Measurements from ENCODE around the gene DNAJB6.

DNAJB6 gene

DNA sequence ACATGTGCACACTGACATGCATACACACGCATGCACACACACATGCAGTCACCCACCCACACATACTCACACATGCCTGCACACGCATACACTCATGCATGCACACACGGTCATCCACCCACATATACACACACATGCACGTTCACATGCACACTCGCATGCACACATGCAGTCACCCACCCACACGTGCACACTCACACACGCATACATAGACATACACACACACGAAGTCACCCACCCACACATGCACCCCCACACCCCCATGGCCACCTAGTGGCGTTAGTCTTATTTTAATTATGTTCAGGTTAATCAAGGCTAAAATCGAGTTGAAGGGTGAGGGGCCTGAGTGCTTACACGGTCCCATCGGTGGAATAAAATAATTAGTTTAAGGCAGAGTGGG, 96.8 kb downstream of the DNAJB6 start:
- Histone ChIP-seq H2AFZ (ENCODE audit: low read depth, low read length) (no peak overlapping the region), H3K79me2 (ENCODE audit: insufficient read depth, low read length) (no peaks in the 10 kb centered on the region), H3K9me3 (ENCODE audit: insufficient read depth, low read length, severe bottlenecking) (no peaks in the 10 kb centered on the region), H3K4me2 (ENCODE audit: insufficient read depth, low read length) (peak overlapping the region; percentile 71), H3K36me3 (ENCODE audit: insufficient read depth, low read length) (no peaks in the 10 kb centered on the region), H3K27me3 (ENCODE audit: insufficient read depth, low read length, poor library complexity) (no peaks in the 10 kb centered on the region), H4K20me1 (ENCODE audit: insufficient read depth, low read length) (no peaks in the 10 kb centered on the region), H3K27ac (ENCODE audit: low read length) (no peak overlapping the region), H3K4me3 (ENCODE audit: low read depth in 1 of 2, low read length in 2 of 2) (peak overlapping the region in 1 of 2 experiments; percentile 48; a peak in 1 of 4 replicates), H3K4me1 (ENCODE audit: insufficient read depth, low read length) (peaks cover 15% of the 10 kb centered on the region), H3K9ac (ENCODE audit: low read depth, low read length) (no peak overlapping the region)
- DNase-seq, result no peak
- no peak for ATAC-seq (ENCODE audit: insufficient read depth, low read depth)
- TF ChIP-seq, protein P1, sequence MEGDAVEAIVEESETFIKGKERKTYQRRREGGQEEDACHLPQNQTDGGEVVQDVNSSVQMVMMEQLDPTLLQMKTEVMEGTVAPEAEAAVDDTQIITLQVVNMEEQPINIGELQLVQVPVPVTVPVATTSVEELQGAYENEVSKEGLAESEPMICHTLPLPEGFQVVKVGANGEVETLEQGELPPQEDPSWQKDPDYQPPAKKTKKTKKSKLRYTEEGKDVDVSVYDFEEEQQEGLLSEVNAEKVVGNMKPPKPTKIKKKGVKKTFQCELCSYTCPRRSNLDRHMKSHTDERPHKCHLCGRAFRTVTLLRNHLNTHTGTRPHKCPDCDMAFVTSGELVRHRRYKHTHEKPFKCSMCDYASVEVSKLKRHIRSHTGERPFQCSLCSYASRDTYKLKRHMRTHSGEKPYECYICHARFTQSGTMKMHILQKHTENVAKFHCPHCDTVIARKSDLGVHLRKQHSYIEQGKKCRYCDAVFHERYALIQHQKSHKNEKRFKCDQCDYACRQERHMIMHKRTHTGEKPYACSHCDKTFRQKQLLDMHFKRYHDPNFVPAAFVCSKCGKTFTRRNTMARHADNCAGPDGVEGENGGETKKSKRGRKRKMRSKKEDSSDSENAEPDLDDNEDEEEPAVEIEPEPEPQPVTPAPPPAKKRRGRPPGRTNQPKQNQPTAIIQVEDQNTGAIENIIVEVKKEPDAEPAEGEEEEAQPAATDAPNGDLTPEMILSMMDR (IDR thresholded peaks at IDR 0.05; ENCODE audit: borderline replicate concordance, extremely low read depth, low read length, poor library complexity, severe bottlenecking), result no peak
- TF ChIP-seq EZH2 (IDR thresholded peaks at IDR 0.05; ENCODE audit: borderline replicate concordance, low read depth, low read length, severe bottlenecking), result no peak

DNA sequence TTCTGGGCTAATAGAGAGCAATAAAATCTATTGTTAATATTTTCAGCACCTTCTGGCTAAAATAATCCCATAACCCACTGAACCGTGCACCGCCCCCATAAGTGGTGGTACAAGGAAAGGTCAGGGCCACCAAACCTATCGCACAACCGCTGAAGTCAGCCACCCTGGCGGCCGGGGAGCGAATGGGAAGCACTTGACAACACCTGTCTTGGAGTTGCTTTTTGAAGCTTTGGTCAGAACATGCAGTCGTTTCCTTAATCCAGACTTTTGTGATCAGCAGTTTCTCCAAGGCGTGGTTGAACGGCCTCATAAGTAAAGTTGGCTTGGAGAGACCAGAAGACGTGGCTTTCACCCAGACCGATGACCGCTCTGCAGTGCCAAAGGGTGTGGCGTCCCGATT, 97.4 kb downstream of the DNAJB6 start:
- no peak for TF ChIP-seq EZH2 (IDR thresholded peaks at IDR 0.05; ENCODE audit: borderline replicate concordance, low read depth, low read length, severe bottlenecking)
- TF ChIP-seq, protein P1 (IDR thresholded peaks at IDR 0.05; ENCODE audit: borderline replicate concordance, extremely low read depth, low read length, poor library complexity, severe bottlenecking), result no peak
- Histone ChIP-seq H3K36me3 (ENCODE audit: insufficient read depth, low read length) (no peaks in the 10 kb centered on the region), H2AFZ (ENCODE audit: low read depth, low read length) (no peak overlapping the region), H3K4me1 (ENCODE audit: insufficient read depth, low read length) (peaks cover 15% of the 10 kb centered on the region), H3K27ac (ENCODE audit: low read length) (no peak overlapping the region), H4K20me1 (ENCODE audit: insufficient read depth, low read length) (no peaks in the 10 kb centered on the region), H3K4me3 (ENCODE audit: low read depth in 1 of 2, low read length in 2 of 2) (no peak overlapping the region), H3K4me2 (ENCODE audit: insufficient read depth, low read length) (no peak overlapping the region), H3K9ac (ENCODE audit: low read depth, low read length) (no peak overlapping the region), H3K27me3 (ENCODE audit: insufficient read depth, low read length, poor library complexity) (no peaks in the 10 kb centered on the region), H3K9me3 (ENCODE audit: insufficient read depth, low read length, severe bottlenecking) (no peaks in the 10 kb centered on the region), H3K79me2 (ENCODE audit: insufficient read depth, low read length) (no peaks in the 10 kb centered on the region)
- no peak for ATAC-seq (ENCODE audit: insufficient read depth, low read depth)
- no peak for DNase-seq

DNA sequence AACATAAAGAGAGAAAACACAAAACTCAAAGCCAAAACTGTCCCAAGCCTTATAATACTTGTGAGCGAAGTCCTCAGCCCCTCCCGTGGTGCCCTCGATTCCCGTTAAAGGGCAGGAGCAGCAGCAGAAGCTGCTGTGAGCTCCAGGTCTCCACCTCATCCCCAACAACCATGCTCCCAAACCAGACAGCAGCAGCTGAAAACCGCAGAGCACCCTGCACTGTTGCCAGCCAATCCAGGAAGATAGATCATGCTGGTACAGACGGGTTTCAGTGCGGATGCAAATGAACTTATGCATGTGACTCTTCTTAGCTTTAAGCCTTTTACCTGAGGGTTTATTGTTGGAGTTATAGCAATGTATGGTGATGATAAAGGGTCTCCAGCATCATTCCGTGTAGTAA, 97.9 kb downstream of the DNAJB6 start:
- H3K36me3 ChIP-seq (ENCODE audit: insufficient read depth, low read length), result no peaks in the 10 kb centered on the region
- H3K9me3 ChIP-seq (ENCODE audit: insufficient read depth, low read length, severe bottlenecking), result no peaks in the 10 kb centered on the region
- no peak overlapping the region for H2AFZ ChIP-seq (ENCODE audit: low read depth, low read length)
- no peak for ATAC-seq (ENCODE audit: insufficient read depth, low read depth)
- H3K27me3 ChIP-seq (ENCODE audit: insufficient read depth, low read length, poor library complexity), result no peaks in the 10 kb centered on the region
- H3K4me1 ChIP-seq (ENCODE audit: insufficient read depth, low read length), result peaks cover 15% of the 10 kb centered on the region
- H3K79me2 ChIP-seq (ENCODE audit: insufficient read depth, low read length), result no peaks in the 10 kb centered on the region
- H3K4me2 ChIP-seq (ENCODE audit: insufficient read depth, low read length), result no peak overlapping the region
- H3K4me3 ChIP-seq (ENCODE audit: low read depth in 1 of 2, low read length in 2 of 2), result no peak overlapping the region
- H3K9ac ChIP-seq (ENCODE audit: low read depth, low read length), result no peak overlapping the region
- no peak for DNase-seq
- TF ChIP-seq EZH2 (IDR thresholded peaks at IDR 0.05; ENCODE audit: borderline replicate concordance, low read depth, low read length, severe bottlenecking), result no peak
- TF ChIP-seq, protein P1 (IDR thresholded peaks at IDR 0.05; ENCODE audit: borderline replicate concordance, extremely low read depth, low read length, poor library complexity, severe bottlenecking), result no peak
- no peaks in the 10 kb centered on the region for H4K20me1 ChIP-seq (ENCODE audit: insufficient read depth, low read length)
- no peak overlapping the region for H3K27ac ChIP-seq (ENCODE audit: low read length)

DNA sequence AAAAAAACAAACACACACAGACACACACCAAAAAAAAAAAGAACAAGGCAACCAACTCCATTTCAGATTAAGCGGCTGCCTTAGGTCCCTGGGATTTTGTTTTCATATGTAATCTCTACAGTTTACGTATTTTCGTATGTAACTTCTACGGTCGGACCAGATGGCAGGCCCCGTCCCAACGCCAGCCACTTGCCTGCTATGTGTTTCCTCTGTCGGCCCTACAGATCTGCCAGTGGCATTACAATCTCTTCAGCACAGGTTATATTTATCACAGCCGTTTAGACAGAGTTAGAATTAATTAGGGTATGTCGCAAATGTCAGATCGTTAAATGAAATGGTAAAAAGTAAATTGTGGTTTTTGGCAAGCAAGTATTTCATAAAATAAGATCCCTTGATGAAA, 99.3 kb downstream of the DNAJB6 start:
- Histone ChIP-seq H2AFZ (ENCODE audit: low read depth, low read length) (no peak overlapping the region), H3K4me3 (ENCODE audit: low read depth in 1 of 2, low read length in 2 of 2) (no peak overlapping the region), H3K9ac (ENCODE audit: low read depth, low read length) (no peak overlapping the region), H4K20me1 (ENCODE audit: insufficient read depth, low read length) (no peaks in the 10 kb centered on the region; the same call in 1 of the 2 replicates), H3K79me2 (ENCODE audit: insufficient read depth, low read length) (no peaks in the 10 kb centered on the region), H3K4me2 (ENCODE audit: insufficient read depth, low read length) (no peak overlapping the region), H3K27me3 (ENCODE audit: insufficient read depth, low read length, poor library complexity) (no peaks in the 10 kb centered on the region), H3K36me3 (ENCODE audit: insufficient read depth, low read length) (no peaks in the 10 kb centered on the region), H3K27ac (ENCODE audit: low read length) (no peak overlapping the region), H3K9me3 (ENCODE audit: insufficient read depth, low read length, severe bottlenecking) (no peaks in the 10 kb centered on the region), H3K4me1 (ENCODE audit: insufficient read depth, low read length) (peaks cover 15% of the 10 kb centered on the region)
- no peak for ATAC-seq (ENCODE audit: insufficient read depth, low read depth)
- DNase-seq, result no peak
- TF ChIP-seq, protein P1 (IDR thresholded peaks at IDR 0.05; ENCODE audit: borderline replicate concordance, extremely low read depth, low read length, poor library complexity, severe bottlenecking), result no peak
- no peak for TF ChIP-seq EZH2 (IDR thresholded peaks at IDR 0.05; ENCODE audit: borderline replicate concordance, low read depth, low read length, severe bottlenecking)
